GDM1 (cell line): ENCODE measurements around the gene TMEM178A.
"Not testable (repeated sequence)": the region's sequence is repeated elsewhere in the genome, so short reads cannot be mapped to it uniquely, and the experiment has no call there.

Experiments
- DNase-seq: peaks from one replicate; lab custom pipeline; 2025; lab: John Stamatoyannopoulos, UW

The TMEM178A gene

GRCh38 chr2:39665811-39666490 is at the start of gene TMEM178A:
Gene TMEM178A, plus strand, starts transcription at chr2:39665917. Its CDS starts 58 bp downstream, at chr2:39665975.
- no peak for DNase-seq

DNA sequence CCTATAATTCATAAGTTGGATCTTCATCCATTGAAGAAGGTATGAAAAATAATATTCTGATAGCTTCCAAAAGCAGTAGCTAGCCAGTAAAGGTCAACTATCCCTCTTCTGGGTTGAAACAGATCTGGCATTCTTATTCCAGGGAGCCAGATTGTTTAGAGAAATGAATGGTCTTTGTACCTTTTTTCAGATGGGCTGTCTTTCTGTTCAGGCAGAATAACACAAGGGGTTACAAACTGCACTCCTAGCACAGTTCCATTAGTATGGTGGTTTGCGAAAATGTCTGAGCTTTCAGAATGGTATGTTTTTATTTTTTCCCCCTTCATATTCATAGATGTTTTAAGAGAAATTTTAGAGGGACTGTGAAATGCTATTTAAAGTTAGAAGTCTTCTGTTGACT is 47.5 kb upstream of the TMEM178A start:
- no peak for DNase-seq

DNA sequence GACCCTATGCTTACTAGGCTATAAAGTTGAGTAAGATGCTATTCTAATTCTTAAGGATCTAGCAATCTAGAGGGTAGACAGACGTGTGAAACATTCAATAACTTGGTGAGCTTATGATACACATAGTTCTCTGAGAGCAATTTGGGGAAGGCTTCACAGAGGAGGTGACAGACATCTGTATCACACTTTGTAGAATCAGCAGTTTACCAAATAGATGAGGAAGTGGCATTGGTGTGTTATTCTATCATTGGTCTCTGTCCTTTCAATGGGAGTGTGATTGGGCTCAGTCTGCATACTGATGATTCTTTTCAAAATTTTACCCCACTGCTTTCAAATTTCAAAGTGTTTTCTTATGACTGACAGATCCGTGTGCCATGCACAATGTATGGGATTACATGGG is 47.0 kb upstream of the TMEM178A start:
- DNase-seq, result no peak

GRCh38 chr2:39620067-39620466 is 45.6 kb upstream of the TMEM178A start:
- peak; percentile 86 for DNase-seq

- no peak for DNase-seq
Measured at GRCh38 chr2:39621596-39621995, 44.1 kb upstream of the TMEM178A start.

GRCh38 chr2:39622860-39623259 is 42.9 kb upstream of the TMEM178A start:
- DNase-seq, result no peak

DNA sequence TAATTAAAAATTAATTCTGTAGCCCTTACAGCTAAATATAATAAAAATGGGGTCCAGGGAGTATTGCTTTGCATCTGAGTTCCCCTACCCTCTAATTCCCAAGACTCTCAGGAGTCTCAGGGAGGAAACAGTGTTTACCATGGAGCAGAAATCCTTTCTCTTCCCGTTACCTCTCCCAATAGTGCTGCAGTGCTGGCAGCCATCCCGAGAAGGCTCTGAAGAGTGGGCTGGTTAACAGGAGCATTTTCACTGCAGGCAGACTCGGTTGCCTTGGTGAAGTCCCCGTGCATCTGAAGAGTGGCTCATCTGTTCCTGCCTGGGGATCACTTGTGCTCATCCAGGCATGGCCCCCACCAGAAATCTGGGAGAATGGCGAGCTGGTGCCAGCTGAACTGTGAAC is 41.8 kb upstream of the TMEM178A start:
- no peak for DNase-seq

DNA sequence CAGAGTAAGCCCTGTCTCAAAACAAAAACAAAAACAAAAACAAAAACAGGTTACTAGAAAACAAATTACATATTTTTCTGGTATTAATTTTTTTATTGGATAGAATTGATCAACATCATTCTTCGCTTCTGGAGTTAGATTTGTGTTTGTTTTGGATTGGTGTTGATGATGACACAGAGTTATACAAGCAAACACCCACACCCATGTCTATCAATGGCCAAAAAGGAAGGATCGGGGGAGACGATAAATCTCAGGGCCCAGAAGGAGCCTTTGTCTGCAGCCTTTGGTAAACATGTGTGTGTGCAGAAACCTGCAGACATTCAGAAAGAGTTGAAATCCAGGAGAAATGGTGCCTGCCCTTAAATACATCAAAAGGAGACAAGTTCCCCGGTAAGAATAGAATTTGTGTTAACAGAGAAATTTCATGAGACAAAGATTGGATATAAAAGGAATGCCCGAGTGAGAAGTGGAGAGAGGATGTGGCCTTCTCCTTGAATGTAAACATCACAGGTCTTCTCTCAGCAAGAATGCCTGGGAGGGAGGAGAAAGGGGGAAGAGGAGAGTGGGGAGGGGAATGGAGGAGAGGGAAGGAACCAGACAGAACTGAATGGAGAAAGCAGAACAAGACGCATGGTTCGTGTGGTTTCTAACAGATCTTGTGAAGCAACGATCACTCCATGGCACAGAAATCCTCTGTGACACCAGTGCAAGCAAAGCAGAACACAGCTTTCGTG is 40.4 kb upstream of the TMEM178A start:
- peak; percentile 65 for DNase-seq

DNA sequence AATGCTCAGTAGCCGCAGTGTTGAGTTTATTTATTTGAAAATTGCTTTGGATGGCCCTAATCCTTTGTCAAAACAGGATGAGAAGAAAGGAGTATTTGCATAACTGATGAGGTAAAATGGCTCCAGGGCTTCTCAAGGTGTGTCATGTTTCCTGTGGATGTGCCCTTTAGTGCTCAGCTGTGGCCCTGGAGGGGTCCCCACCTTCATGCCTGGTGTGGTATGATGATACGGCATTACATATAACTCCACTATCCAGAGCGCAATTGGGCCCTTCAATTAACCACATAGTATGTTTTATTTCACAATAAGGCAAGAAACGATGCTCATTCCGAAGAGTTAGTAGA is 39.8 kb upstream of the TMEM178A start:
- DNase-seq, result no peak

GRCh38 chr2:39628346-39628745 is 37.4 kb upstream of the TMEM178A start:
- not testable (repeated sequence) for DNase-seq

DNA sequence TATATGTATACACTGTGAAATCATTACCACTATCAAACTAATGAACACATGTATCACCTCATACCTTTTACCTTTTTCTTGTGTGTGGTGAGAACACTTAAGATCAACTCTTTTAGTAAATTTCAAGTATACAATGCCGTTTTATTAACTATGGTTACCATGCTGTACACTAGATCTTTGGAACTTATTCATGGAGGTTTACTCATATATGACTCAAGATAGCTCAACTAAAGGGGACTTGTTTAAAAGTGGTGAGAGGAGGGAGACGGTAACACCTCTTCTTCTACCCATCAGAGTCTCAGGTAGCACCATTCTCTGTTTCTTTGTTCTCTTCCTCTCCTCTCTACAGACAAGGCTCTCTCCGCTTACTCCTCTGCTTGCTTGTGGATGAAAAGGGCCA is 36.1 kb upstream of the TMEM178A start:
- DNase-seq, result no peak

GRCh38 chr2:39631256-39631655 is 34.5 kb upstream of the TMEM178A start:
- no peak for DNase-seq

DNA sequence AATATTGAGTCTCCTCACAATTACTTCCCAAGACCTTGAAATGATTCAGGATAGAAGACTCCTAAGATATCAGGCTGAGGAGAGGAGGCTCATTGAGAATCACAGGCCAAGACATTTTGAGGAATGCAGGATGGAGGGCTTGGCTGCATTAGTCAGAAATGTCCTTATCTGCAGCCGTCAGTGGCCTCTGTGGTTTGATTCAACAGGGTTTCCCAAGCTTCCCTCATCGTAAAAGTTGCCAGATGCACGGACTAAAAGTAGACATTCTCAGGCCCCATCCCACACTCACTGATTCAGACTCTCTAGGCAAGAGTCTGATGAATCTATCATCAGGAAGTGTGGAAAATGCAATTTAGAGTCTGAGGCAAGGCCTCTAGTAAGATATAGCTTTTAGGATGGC is 34.0 kb upstream of the TMEM178A start:
- peak; percentile 87 for DNase-seq

DNA sequence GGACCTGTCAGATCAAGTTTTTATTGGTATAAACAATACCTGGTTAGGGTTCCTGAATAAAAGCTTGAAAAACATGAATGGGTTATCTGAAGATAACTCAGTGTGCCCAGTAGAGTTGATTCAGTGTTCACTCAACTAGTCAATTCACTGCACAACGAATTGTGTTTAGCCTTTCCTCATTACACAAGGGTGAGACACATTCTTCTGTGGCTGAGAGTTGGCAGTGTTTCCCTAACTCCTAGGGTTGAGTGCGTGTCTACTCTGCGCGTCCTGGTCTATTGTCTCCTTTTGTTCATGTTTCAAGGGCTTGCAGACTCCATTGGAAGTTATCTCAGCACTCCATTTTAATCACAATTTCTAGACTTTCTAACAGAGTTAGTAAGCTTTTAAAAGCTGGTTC is 32.8 kb upstream of the TMEM178A start:
- DNase-seq, result no peak

GRCh38 chr2:39636306-39636705 is 29.4 kb upstream of the TMEM178A start:
- DNase-seq, result no peak

GRCh38 chr2:39638581-39638980 is 27.1 kb upstream of the TMEM178A start:
- DNase-seq, result no peak

DNA sequence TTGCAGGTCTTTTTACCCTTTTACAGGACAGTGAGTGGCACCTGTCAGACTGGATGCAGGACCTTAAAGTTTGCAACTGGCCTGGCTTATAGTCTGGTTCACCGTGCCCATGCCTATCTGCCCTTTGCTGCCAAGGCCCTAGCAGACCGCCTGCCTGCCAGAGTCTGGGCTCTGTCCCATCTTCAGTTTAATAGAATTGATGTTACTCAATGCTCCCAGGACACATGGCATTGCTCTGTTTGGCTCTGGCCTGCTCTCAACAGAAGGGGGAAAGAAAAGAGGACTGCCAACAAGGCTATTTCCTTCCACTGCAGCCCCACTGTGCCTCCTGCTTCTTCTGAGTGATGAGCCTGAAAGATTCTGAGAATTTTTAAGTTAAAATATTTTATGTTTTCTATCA is 25.6 kb upstream of the TMEM178A start:
- DNase-seq, result no peak

DNA sequence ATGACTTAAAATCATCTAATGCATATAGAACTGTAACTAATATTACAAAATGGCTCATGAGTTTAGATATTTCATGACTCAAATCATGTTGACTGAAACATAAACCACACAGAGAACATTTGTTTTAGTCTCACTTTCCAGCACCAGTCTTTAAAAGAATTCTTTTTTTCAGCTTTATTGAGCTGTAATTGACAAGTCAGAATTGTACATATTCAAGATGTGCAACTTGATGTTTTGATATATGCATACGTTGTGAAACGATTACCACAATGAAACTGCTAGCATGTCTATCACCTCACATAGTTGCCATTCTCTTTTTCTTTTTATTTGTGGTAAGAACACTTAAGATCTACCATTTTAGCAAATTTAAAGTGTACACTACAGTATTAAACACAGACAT is 25.0 kb upstream of the TMEM178A start:
- DNase-seq, result no peak

GRCh38 chr2:39641635-39642034 is 24.1 kb upstream of the TMEM178A start:
- DNase-seq, result no peak

- no peak for DNase-seq
Measured at GRCh38 chr2:39642051-39642718, 23.5 kb upstream of the TMEM178A start.

DNA sequence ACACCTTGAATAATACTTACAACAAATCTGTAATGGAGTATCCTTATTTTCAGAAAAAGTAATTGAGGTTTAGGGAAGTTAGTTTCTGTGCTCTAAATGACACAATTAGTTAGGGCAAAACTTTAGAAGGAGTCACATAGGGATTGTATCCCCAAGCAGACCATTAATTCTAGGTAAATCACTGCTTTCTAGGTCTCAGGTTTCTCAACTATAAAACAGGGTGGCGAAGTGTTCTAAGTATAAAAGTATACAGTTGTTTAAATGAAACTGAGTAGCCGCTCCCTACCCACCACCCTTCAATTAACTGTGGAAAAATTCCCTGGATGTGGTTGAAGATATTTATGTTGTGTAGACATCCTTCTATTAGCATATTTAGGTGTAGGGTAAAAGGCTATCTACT is 19.9 kb upstream of the TMEM178A start:
- no peak for DNase-seq

DNA sequence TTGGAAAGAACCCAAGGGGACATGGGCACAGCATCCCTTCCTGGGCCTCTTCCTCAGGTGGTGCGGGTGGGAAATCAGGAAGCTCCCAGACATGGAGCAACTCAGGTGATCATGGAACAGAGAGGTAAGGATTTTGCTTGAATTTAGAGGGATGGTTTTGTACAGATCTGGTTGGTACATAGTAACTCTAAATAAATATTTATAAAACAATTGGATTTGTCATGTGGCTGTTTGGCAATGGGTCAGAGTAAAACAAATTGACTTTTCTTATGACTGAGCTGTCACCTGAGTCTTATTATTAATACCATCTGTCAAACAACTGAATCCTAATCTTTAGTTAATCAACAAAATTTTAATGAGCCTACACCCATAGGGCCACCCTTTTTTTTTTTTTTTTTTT is 19.4 kb upstream of the TMEM178A start:
- DNase-seq, result no peak

GRCh38 chr2:39647104-39647765 is 18.5 kb upstream of the TMEM178A start:
- no peak for DNase-seq
